Lower leg skin (tissue), 4 donors: ENCODE results near the gene GOLPH3. TPM values are rescaled to one million over a fixed set of nuclear protein-coding genes. Genes with fewer than 3 reads are reported as not detected.
A peak's percentile ranks its signal among the peaks of the same experiment; 100 is the strongest.

Experiments
- DNase-seq, 2 donors: peaks; one replicate each; pipeline ENCODE4 v3.0.0-alpha.2; 2019; ENCODE audit warnings: low spot score in 2 of 2
- H3K4me3 ChIP-seq: fragments of 200-600 bp; sonication (generic); 2 replicates; pipeline ENCODE4 v1.5.1; 2017; ENCODE audit warnings: mild to moderate bottlenecking, low read depth; ENCODE audit not compliant: poor library complexity, severe bottlenecking
- POLR2A ChIP-seq, 2 donors: fragments of 450-650 bp; IDR thresholded peaks; one replicate each; pipeline ENCODE4 v1.6.1; 2016 to 2017; ENCODE audit warnings: antibody characterized with exemption in 2 of 2, mild to moderate bottlenecking in 1 of 2, moderate library complexity in 1 of 2
- WGBS, 2 donors: methylation state at CpG; one replicate each; pipeline ENCODE4 v1.1.5; 2018; 5-methylcytosine and 5-hydroxymethylcytosine counted together
- intact Hi-C: fragments of 100-400 bp; cut with DNase I; formaldehyde crosslinking; loops from one replicate; pipeline ENCODE4 v1.15.0; 2023; ENCODE audit warnings: low total_unique reads
- total RNA-seq, 4 donors: library from RNA; depleted of rRNA; stranded (reverse); fragments of >200 nt; gene quantifications; one replicate each; pipeline ENCODE4 v1.1.0, GENCODE V29; 2016
- TF ChIP-seq, protein P1 (sequence below), 3 donors: fragments of 450-650 bp; IDR thresholded peaks; one replicate each; pipeline ENCODE4 v1.5.1; 2016; ENCODE audit warnings: antibody characterized with exemption in 3 of 3, mild to moderate bottlenecking in 3 of 3, moderate library complexity in 2 of 3

The GOLPH3 gene
- total RNA-seq, 4 donors from 2014 or later, result 57.9 to 121 (median 66.2) TPM

DNA sequence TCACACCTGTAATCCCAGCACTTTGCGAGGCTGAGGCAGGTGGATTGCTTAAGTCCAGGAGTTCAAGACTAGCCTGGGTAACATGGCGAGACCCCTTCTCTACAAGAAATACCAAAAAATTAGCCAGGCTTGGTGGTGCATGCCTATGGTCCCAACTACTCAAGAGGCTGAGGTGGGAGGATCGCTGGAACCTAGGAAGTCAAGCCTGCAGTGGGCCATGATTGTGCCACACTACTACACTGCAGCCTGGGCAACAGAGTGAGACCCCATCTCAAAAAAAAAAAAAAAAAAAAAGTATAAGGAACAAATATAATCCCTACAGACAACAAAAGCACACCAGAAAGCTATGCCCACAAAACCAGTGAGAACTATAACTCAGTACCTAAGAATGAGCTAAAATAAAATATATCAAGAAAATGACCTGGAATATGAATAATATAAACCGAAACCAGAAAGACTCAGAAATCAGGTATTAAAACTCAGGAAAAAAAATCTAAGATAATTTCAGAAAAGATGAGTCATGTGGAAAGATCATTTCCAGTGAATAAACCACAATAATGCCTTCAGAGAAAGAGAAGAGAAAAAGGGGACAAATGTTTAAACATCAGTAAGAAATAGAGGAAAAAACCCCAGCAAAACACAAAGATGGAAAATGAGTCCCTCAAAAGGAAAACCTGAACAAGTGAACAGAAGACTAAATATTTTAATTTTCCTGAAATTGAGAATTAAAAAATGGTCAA, 57.4 kb downstream of the GOLPH3 start:
- intact Hi-C loops, result no loop called here
- no peak for DNase-seq
- WGBS, 2 donors, result 89 to 96% methylated on average over 4 of the region's 4 CpGs
- no peak overlapping the region for H3K4me3 ChIP-seq
- TF ChIP-seq POLR2A (IDR thresholded peaks at IDR 0.05), result no peak
- TF ChIP-seq, protein P1, sequence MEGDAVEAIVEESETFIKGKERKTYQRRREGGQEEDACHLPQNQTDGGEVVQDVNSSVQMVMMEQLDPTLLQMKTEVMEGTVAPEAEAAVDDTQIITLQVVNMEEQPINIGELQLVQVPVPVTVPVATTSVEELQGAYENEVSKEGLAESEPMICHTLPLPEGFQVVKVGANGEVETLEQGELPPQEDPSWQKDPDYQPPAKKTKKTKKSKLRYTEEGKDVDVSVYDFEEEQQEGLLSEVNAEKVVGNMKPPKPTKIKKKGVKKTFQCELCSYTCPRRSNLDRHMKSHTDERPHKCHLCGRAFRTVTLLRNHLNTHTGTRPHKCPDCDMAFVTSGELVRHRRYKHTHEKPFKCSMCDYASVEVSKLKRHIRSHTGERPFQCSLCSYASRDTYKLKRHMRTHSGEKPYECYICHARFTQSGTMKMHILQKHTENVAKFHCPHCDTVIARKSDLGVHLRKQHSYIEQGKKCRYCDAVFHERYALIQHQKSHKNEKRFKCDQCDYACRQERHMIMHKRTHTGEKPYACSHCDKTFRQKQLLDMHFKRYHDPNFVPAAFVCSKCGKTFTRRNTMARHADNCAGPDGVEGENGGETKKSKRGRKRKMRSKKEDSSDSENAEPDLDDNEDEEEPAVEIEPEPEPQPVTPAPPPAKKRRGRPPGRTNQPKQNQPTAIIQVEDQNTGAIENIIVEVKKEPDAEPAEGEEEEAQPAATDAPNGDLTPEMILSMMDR (IDR thresholded peaks at IDR 0.05), result no peak

- no peak for DNase-seq
- WGBS, 2 donors, result 88 to 91% methylated on average over 3 of the region's 3 CpGs
- TF ChIP-seq, protein P1 (IDR thresholded peaks at IDR 0.05), result no peak
- no peak for TF ChIP-seq POLR2A (IDR thresholded peaks at IDR 0.05)
- intact Hi-C loops, result no loop called here
- H3K4me3 ChIP-seq, result no peak overlapping the region
Measured at GRCh38 chr5:32115985-32116384, 58.1 kb downstream of the GOLPH3 start.

DNA sequence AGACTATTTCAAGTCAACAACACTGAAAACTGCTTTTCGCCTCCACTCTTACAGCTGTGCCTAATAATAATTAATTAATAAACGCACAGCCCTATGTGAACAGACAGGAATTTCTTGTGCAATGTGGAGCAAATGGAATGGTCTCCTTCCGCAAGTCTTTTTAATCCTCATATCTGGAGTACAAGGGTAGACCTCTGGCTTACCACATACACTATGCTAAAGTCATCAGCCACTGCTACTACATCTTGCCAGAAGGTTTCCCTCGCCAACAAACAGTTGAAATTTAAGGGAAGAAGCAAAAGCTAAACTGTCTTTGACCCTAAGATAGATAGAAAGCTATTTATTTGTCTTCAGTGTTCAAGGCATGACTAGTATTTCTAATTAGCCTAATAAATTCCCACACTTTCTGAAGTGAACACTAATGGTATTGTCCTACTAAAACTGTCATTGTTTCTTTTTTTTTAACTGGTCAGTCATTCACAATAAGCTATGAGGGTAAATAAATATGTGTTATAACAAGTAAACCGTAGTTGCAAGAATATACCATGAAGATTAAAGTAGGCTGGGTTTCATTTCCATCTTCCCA, 63.9 kb downstream of the GOLPH3 start:
- intact Hi-C loops, result no loop called here
- 84 to 86% methylated on average over 5 of the region's 5 CpGs for WGBS, 2 donors
- DNase-seq, result no peak
- TF ChIP-seq, protein P1 (IDR thresholded peaks at IDR 0.05), result no peak
- no peak for TF ChIP-seq POLR2A (IDR thresholded peaks at IDR 0.05)
- no peak overlapping the region for H3K4me3 ChIP-seq

GRCh38 chr5:32109236-32109635, 64.9 kb downstream of the GOLPH3 start:
- peak in 1 of 2 donors; percentile 13 for DNase-seq
- no peak for TF ChIP-seq POLR2A (IDR thresholded peaks at IDR 0.05)
- TF ChIP-seq, protein P1 (IDR thresholded peaks at IDR 0.05), result no peak
- WGBS, 2 donors, result 83 to 84% methylated on average over 10 of the region's 10 CpGs
- H3K4me3 ChIP-seq, result no peak overlapping the region
- intact Hi-C loops, result no loop called here

GRCh38 chr5:32108167-32108566, 66.0 kb downstream of the GOLPH3 start:
- no peak for TF ChIP-seq POLR2A (IDR thresholded peaks at IDR 0.05)
- TF ChIP-seq, protein P1 (IDR thresholded peaks at IDR 0.05), result no peak
- H3K4me3 ChIP-seq, result no peak overlapping the region
- peak in 1 of 2 donors; percentile 52 for DNase-seq
- intact Hi-C loops, result no loop called here
- 89 to 91% methylated on average over 4 of the region's 4 CpGs for WGBS, 2 donors
